T-cell (primary cell): ENCODE data around the gene LRRC9. TPM values are rescaled to one million over a fixed set of nuclear protein-coding genes. Genes with fewer than 3 reads are reported as not detected.

Experiments used
- ATAC-seq, 4 experiments: fragments of 200-7000 bp in 3 of 4; fragments of 150-1000 bp in 1 of 4; cut with Tn5 transposase; replicated peaks in 1 of 4; 1 replicate in 3 of 4; 2 replicates in 1 of 4; pipeline ENCODE4 v1.10.0; 2021; ENCODE audit warnings: moderate library complexity in 3 of 4, mild to moderate bottlenecking in 2 of 4, moderate number of reproducible peaks in 1 of 4
- CTCF ChIA-PET, 2 donors: fragments of 300-600 bp; sonication (Branson Sonifier 250); formaldehyde crosslinking; loops; one replicate each; lab custom pipeline; 2022; ENCODE audit warnings: antibody characterized with exemption in 2 of 2; lab: Charles Lee
- POLR2A ChIA-PET, 2 donors: fragments of 300-600 bp; sonication (Branson Sonifier 250); formaldehyde crosslinking; loops; one replicate each; lab custom pipeline; 2022; ENCODE audit warnings: antibody characterized with exemption in 2 of 2; lab: Charles Lee
- DNase-seq, 35 experiments: peaks; one replicate each; pipeline versions ENCODE4 v3.0.0 to v3.0.0-alpha.2; 2013 to 2023
- H3K27ac ChIP-seq: one replicate; pipeline ENCODE4 v1.5.1; 2013; ENCODE audit warnings: low read length
- H3K27me3 ChIP-seq, 2 experiments: replicated peaks in 1 of 2; 1 replicate in 1 of 2; 2 replicates in 1 of 2; pipeline versions ENCODE4 v1.6.1 to v1.7.0; 2013; ENCODE audit warnings: low read length in 1 of 2, mixed read lengths in 1 of 2; ENCODE audit not compliant: control insufficient read depth in 2 of 2, insufficient read depth in 2 of 2; ENCODE audit errors: extremely low read depth in 1 of 2
- H3K36me3 ChIP-seq, 2 donors: 1 replicate in 1 of 2; 2 replicates in 1 of 2; pipeline versions ENCODE4 v1.6.1 to v1.7.0; 2013; ENCODE audit warnings: low read length in 1 of 2; ENCODE audit not compliant: control insufficient read depth in 2 of 2, insufficient read depth in 1 of 2; ENCODE audit errors: extremely low read depth in 1 of 2
- H3K4me1 ChIP-seq, 2 experiments: 1 replicate in 1 of 2; 2 replicates in 1 of 2; pipeline versions ENCODE4 v1.6.1 to v1.7.0; 2013; ENCODE audit warnings: low read length in 2 of 2, mixed read lengths in 1 of 2; ENCODE audit not compliant: insufficient read depth in 2 of 2, control insufficient read depth in 1 of 2; ENCODE audit errors: extremely low read depth in 1 of 2
- H3K4me3 ChIP-seq, 2 donors: 1 replicate in 1 of 2; 2 replicates in 1 of 2; pipeline versions ENCODE4 v1.5.1 to v1.7.0; 2013; ENCODE audit warnings: mild to moderate bottlenecking in 2 of 2, low read length in 1 of 2, moderate library complexity in 1 of 2; ENCODE audit not compliant: control insufficient read depth in 1 of 2; ENCODE audit errors: extremely low read depth in 1 of 2
- H3K9me3 ChIP-seq: 2 replicates; pipeline ENCODE4 v1.7.0; 2013
- H3K27ac Mint-ChIP-seq, 2 donors: one replicate each; pipeline ENCODE4 v1.8.0; 2020 to 2021; ENCODE audit warnings: mild to moderate bottlenecking in 2 of 2, mixed read lengths in 2 of 2
- H3K27me3 Mint-ChIP-seq, 2 donors: one replicate each; pipeline ENCODE4 v1.8.0; 2021 to 2022; ENCODE audit warnings: mixed read lengths in 2 of 2
- H3K36me3 Mint-ChIP-seq: one replicate; pipeline ENCODE4 v1.8.0; 2021; ENCODE audit warnings: mixed read lengths
- H3K4me1 Mint-ChIP-seq, 3 donors: one replicate each; pipeline ENCODE4 v1.8.0; 2020 to 2022; ENCODE audit warnings: mixed read lengths in 3 of 3, mild to moderate bottlenecking in 1 of 3
- H3K4me3 Mint-ChIP-seq, 3 donors: one replicate each; pipeline ENCODE4 v1.8.0; 2020 to 2022; ENCODE audit warnings: mild to moderate bottlenecking in 3 of 3, mixed read lengths in 3 of 3, moderate library complexity in 3 of 3
- H3K9me3 Mint-ChIP-seq, 3 donors: one replicate each; pipeline ENCODE4 v1.8.0; 2020 to 2022; ENCODE audit warnings: mixed read lengths in 3 of 3
- WGBS: methylation state at CpG from one replicate; pipeline ENCODE4 v1.1.5; 2013; ENCODE audit warnings: missing lambda C conversion rate; ENCODE audit not compliant: insufficient coverage; 5-methylcytosine and 5-hydroxymethylcytosine counted together
- total RNA-seq, 35 experiments: library from RNA in 6 of 35; stranded (reverse) in 6 of 35; fragments of 120-200 nt in 1 of 35; gene quantifications; one replicate each; pipeline versions ENCODE4 v1.2.1 to v1.2.4 and lab custom pipeline; 2013 to 2026

LRRC9 gene
- total RNA-seq, 5 donors from 2014 or later (not counting 1 experiment from before 2014, with no cell fraction given) = not detected

DNA sequence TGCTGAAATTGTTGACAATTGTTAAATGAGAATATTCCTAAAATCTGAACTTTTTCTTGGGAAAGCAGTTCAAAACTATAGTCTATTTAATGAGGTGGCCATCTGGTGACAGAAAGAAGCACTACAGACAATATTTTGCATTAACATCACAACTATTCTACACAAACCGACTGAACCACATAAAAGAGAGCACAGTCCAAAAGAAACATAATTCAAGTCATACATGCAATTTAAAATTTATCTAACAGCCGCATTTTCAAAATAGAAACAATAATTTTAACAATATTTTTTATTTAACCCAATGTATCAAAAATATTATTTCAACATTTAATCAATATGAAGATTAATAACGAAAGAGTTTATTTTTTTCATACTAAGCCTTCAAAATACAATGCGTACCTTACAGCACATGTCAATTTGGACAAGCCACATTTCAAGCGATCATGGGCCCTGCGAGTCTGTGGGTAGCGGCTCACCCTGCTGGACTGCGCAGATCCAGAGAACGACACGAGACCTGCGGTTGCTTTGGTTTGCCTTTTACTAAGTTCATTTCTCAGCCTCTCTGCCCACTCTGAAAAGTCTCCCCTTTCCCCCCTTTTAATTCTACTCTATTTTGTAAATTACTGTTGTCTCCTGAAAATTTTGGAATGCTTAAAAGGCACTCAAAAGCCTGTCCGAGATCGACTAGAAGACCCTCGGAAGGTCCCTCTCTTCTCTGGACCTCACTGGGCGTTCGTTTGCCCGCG is 947 bp upstream of the LRRC9 start:
- WGBS = 2% methylated on average over 12 of the region's 18 CpGs
- Histone ChIP-seq H3K27ac (no peak overlapping the region), H3K9me3 (no peaks in the 10 kb centered on the region), H3K4me1 (peaks cover 3 to 12% of the 10 kb centered on the region in 2 experiments), H3K27me3 (peaks cover 0 to 13% of the 10 kb centered on the region in 2 experiments), H3K4me3 (peak overlapping the region; percentile 41 to 84), H3K36me3 (no peaks in the 10 kb centered on the region)
- Mint-ChIP-seq H3K9me3 (no peaks in the 10 kb centered on the region), H3K36me3 (no peaks in the 10 kb centered on the region), H3K4me1 (peaks cover 0 to 10% (median 9%) of the 10 kb centered on the region in 3 donors), H3K27me3 (peaks cover 26 to 57% of the 10 kb centered on the region in 2 donors), H3K4me3 (peak overlapping the region; percentile 69 to 76 (median 70)), H3K27ac (no peak overlapping the region)
- DNase-seq (peak in 3 of 35 experiments; percentile 0 to 38 (median 3)), ATAC-seq (peak in 3 of 4 experiments; percentile 45 to 60 (median 56))
- ChIA-PET POLR2A (interaction anchor here in 1 of 2 donors (0.7 kb wide), 1 partner anchor 99 kb away, joined by 3 read pairs; no protein-coding TSS in a partner anchor), CTCF (no interaction called here)

DNA sequence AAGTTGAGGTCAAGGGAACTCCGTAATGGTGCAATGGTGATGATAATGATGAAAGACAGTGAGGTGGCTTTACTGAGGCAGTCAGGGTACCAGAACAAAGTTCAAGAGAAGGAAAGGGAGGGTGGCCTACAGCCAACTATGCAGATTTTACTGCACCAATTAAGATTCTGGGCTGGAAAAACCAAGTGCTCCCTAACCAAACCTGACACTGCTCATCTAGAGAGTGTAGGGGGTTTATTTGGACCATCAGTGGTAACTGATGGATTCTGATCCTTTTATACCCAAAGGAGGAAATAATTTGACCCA is 387 bp downstream of the LRRC9 start:
- CTCF ChIA-PET = no interaction called here
- no peaks in the 10 kb centered on the region for H3K9me3 Mint-ChIP-seq

GRCh38 chr14:59925797-59926196 is 5.9 kb downstream of the LRRC9 start:
- ChIA-PET POLR2A (no interaction called here), CTCF (interaction anchor here in 1 of 2 donors (2.1 kb wide), 1 partner anchor 38 kb away, joined by 5 read pairs; no protein-coding TSS in a partner anchor)
- Histone ChIP-seq H3K4me3 (no peak overlapping the region), H3K27me3 (no peaks in the 10 kb centered on the region), H3K27ac (no peak overlapping the region), H3K9me3 (no peaks in the 10 kb centered on the region), H3K4me1 (no peaks in the 10 kb centered on the region), H3K36me3 (no peaks in the 10 kb centered on the region)
- no peak overlapping the region for H3K27ac Mint-ChIP-seq
- H3K4me3 Mint-ChIP-seq = no peak overlapping the region
- H3K36me3 Mint-ChIP-seq = no peaks in the 10 kb centered on the region
- WGBS = no CpG with 5 or more reads among the region's 2 CpGs
- DNase-seq = no peak
- H3K27me3 Mint-ChIP-seq = peaks cover 21 to 30% of the 10 kb centered on the region in 2 donors
- ATAC-seq = no peak
- H3K9me3 Mint-ChIP-seq = no peaks in the 10 kb centered on the region
- no peaks in the 10 kb centered on the region for H3K4me1 Mint-ChIP-seq

More for the DNA sequence above, 387 bp downstream of the LRRC9 start:
- Mint-ChIP-seq H3K4me1 (peaks cover 0 to 10% (median 9%) of the 10 kb centered on the region in 3 donors), H3K36me3 (no peaks in the 10 kb centered on the region), H3K27ac (no peak overlapping the region), H3K27me3 (peaks cover 23 to 60% of the 10 kb centered on the region in 2 donors), H3K4me3 (peak overlapping the region; percentile 44 to 76 (median 69))
- no peaks in the 10 kb centered on the region for H3K36me3 ChIP-seq
- peaks cover 0 to 13% of the 10 kb centered on the region in 2 experiments for H3K27me3 ChIP-seq
- no peaks in the 10 kb centered on the region for H3K9me3 ChIP-seq
- H3K27ac ChIP-seq = no peak overlapping the region
- no CpG with 5 or more reads among the region's 1 CpG for WGBS
- DNase-seq = peak in 1 of 35 experiments; percentile 2
- H3K4me3 ChIP-seq = peak overlapping the region in 1 of 2 donors; percentile 84
- H3K4me1 ChIP-seq = peaks cover 3 to 12% of the 10 kb centered on the region in 2 experiments
- POLR2A ChIA-PET = no interaction called here
- ATAC-seq = no peak

DNA sequence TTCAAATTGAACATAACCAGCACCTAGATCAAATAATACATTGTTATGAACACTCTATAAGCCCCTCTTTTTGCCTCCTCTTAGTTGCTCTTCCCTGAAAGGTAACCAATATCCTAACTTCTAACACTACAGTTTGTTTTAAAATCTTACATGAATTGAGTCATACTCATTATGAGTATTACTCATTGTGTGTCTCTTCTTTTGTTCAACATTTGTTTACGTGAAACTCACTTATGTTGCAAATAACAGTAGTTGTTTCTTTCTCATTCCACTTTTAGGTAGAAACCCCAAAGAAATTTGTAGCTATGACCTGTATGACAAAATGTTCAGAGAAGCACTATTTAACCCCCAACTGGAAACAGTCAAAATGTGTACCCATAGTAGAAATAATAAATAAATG is 6.6 kb downstream of the LRRC9 start:
- Mint-ChIP-seq H3K4me1 (no peaks in the 10 kb centered on the region), H3K36me3 (no peaks in the 10 kb centered on the region), H3K9me3 (no peaks in the 10 kb centered on the region)

GRCh38 chr14:59931237-59931636 is 11.3 kb downstream of the LRRC9 start:
- POLR2A ChIA-PET = no interaction called here
- DNase-seq (no peak), ATAC-seq (no peak)
- H3K4me1 Mint-ChIP-seq = no peaks in the 10 kb centered on the region
- H3K9me3 Mint-ChIP-seq = no peaks in the 10 kb centered on the region
- peaks cover 0 to 2% of the 10 kb centered on the region in 2 experiments for H3K27me3 ChIP-seq
- H3K4me1 ChIP-seq = no peaks in the 10 kb centered on the region
- H3K9me3 ChIP-seq = no peaks in the 10 kb centered on the region
- H3K4me3 Mint-ChIP-seq = no peak overlapping the region
- CTCF ChIA-PET = no interaction called here
- no peaks in the 10 kb centered on the region for H3K36me3 Mint-ChIP-seq
- H3K4me3 ChIP-seq = no peak overlapping the region
- H3K27ac Mint-ChIP-seq = no peak overlapping the region
- no peaks in the 10 kb centered on the region for H3K36me3 ChIP-seq
- WGBS = no CpG with 5 or more reads among the region's 1 CpG
- H3K27me3 Mint-ChIP-seq = peaks cover 2 to 14% of the 10 kb centered on the region in 2 donors
- no peak overlapping the region for H3K27ac ChIP-seq

More for the DNA sequence above, 6.6 kb downstream of the LRRC9 start:
- ChIA-PET POLR2A (no interaction called here), CTCF (no interaction called here)
- ATAC-seq (no peak), DNase-seq (no peak)
- H3K9me3 ChIP-seq = no peaks in the 10 kb centered on the region
- no peaks in the 10 kb centered on the region for H3K27me3 ChIP-seq
- no peaks in the 10 kb centered on the region for H3K4me1 ChIP-seq
- no peak overlapping the region for H3K4me3 Mint-ChIP-seq
- no peak overlapping the region for H3K4me3 ChIP-seq
- WGBS = no CpG with 5 or more reads among the region's 1 CpG
- H3K27ac Mint-ChIP-seq = no peak overlapping the region
- no peaks in the 10 kb centered on the region for H3K36me3 ChIP-seq
- peaks cover 14 to 23% of the 10 kb centered on the region in 2 donors for H3K27me3 Mint-ChIP-seq
- H3K27ac ChIP-seq = no peak overlapping the region

DNA sequence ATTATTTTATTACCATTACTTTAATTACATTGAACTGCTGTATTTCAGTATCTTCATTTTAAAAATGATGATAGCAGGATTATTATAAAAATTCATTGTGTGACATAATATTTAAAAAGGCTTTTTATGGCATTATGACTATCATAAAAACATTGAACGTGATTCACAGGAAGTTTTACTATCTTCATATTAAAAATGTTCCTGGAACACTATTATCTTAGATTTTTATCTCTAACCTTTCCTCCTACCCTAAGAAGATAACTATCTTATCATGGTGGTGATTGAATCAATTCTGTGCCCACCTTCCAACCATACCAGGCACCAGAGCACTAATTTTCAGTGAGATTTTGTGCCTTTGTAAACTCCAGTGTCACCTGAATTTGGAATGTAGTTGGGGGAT is 16.2 kb downstream of the LRRC9 start:
- WGBS = no CpG with 5 or more reads among the region's 1 CpG
- Histone ChIP-seq H3K27me3 (peaks cover 0 to 2% of the 10 kb centered on the region in 2 experiments), H3K9me3 (no peaks in the 10 kb centered on the region), H3K4me1 (no peaks in the 10 kb centered on the region), H3K4me3 (no peak overlapping the region), H3K36me3 (no peaks in the 10 kb centered on the region), H3K27ac (no peak overlapping the region)
- ChIA-PET CTCF (no interaction called here), POLR2A (no interaction called here)
- Mint-ChIP-seq H3K4me1 (no peaks in the 10 kb centered on the region), H3K27ac (no peak overlapping the region), H3K36me3 (no peaks in the 10 kb centered on the region), H3K9me3 (no peaks in the 10 kb centered on the region), H3K27me3 (peaks cover 2 to 9% of the 10 kb centered on the region in 2 donors), H3K4me3 (no peak overlapping the region)
- no peak for ATAC-seq
- DNase-seq = no peak
